DMS 273 treated with DMSO at 0.1 percent for 48 hours (cell line): ENCODE data around the gene PIP4K2C.

Experiments used
- DNase-seq: peaks from one replicate; lab custom pipeline; 2025; lab: John Stamatoyannopoulos, UW

Gene PIP4K2C

GRCh38 chr12:57590864-57591781, at the start of gene PIP4K2C:
PIP4K2C (plus strand) TSS chr12:57591192; CDS start chr12:57591290, 98 bp downstream.
- no peak for DNase-seq

GRCh38 chr12:57541717-57542116, 49.3 kb upstream of the PIP4K2C start:
- DNase-seq, result no peak

GRCh38 chr12:57543581-57543980, 47.4 kb upstream of the PIP4K2C start:
- DNase-seq, result no peak

- DNase-seq, result no peak
These were observed 45.1 kb upstream of the PIP4K2C start for GRCh38 chr12:57545809-57546437.

- DNase-seq, result peak; percentile 88
These were observed 44.3 kb upstream of the PIP4K2C start, which contains the start of gene DCTN2 for GRCh38 chr12:57546438-57547287. DCTN2 (minus strand) TSS chr12:57547192; CDS start chr12:57547063, 129 bp downstream.

GRCh38 chr12:57547288-57548012, 43.5 kb upstream of the PIP4K2C start:
- no peak for DNase-seq

- DNase-seq, result no peak
These were observed 43.0 kb upstream of the PIP4K2C start for GRCh38 chr12:57548013-57548315.

GRCh38 chr12:57548488-57548887, 42.5 kb upstream of the PIP4K2C start:
- no peak for DNase-seq

GRCh38 chr12:57549203-57549908, 41.6 kb upstream of the PIP4K2C start:
- no peak for DNase-seq

GRCh38 chr12:57549909-57550640, 40.9 kb upstream of the PIP4K2C start, which contains the start of gene KIF5A:
KIF5A (plus strand) TSS chr12:57550044; CDS start chr12:57550272, 228 bp downstream.
- no peak for DNase-seq

GRCh38 chr12:57550641-57551549, 40.1 kb upstream of the PIP4K2C start:
- DNase-seq, result no peak

GRCh38 chr12:57551637-57552305, 39.2 kb upstream of the PIP4K2C start:
- no peak for DNase-seq

- DNase-seq, result no peak
These were observed 38.7 kb upstream of the PIP4K2C start for GRCh38 chr12:57552306-57552651.

GRCh38 chr12:57552835-57553313, 38.1 kb upstream of the PIP4K2C start:
- DNase-seq, result no peak

- no peak for DNase-seq
These were observed 37.4 kb upstream of the PIP4K2C start for GRCh38 chr12:57553343-57554202.

- no peak for DNase-seq
These were observed 36.5 kb upstream of the PIP4K2C start for GRCh38 chr12:57554453-57554852.

GRCh38 chr12:57554897-57555296, 36.1 kb upstream of the PIP4K2C start:
- DNase-seq, result no peak

GRCh38 chr12:57558864-57559263, 32.1 kb upstream of the PIP4K2C start:
- DNase-seq, result no peak
